Osteoblast (primary cell): Measurements from ENCODE around the gene CTNND2. TPM values are rescaled to one million over a fixed set of nuclear protein-coding genes. Genes with fewer than 3 reads are reported as not detected.

Experiments used
- DNase-seq: peaks from one replicate; pipeline ENCODE4 v3.0.0; 2011; ENCODE audit warnings: low spot score, mixed read lengths; ENCODE audit not compliant: insufficient read length; ENCODE audit errors: missing footprints
- H2AFZ ChIP-seq: 2 replicates; pipeline ENCODE4 v1.6.0; 2011; ENCODE audit warnings: mild to moderate bottlenecking, low read length
- H3K27ac ChIP-seq: 2 replicates; pipeline ENCODE4 v1.5.1; 2011; ENCODE audit warnings: mild to moderate bottlenecking, low read depth, low read length, moderate library complexity
- H3K27me3 ChIP-seq: 2 replicates; pipeline ENCODE4 v1.6.0; 2012; ENCODE audit warnings: mild to moderate bottlenecking, control low read depth, inconsistent platforms, low read length, moderate library complexity; ENCODE audit not compliant: insufficient read depth
- H3K36me3 ChIP-seq: 2 replicates; pipeline ENCODE4 v1.5.1; 2011; ENCODE audit warnings: mild to moderate bottlenecking, low read length, control low read depth, moderate library complexity; ENCODE audit not compliant: insufficient read depth
- H3K4me1 ChIP-seq: 2 replicates; pipeline ENCODE4 v1.5.1; 2011; ENCODE audit warnings: mild to moderate bottlenecking, low read length, control low read depth, moderate library complexity; ENCODE audit not compliant: insufficient read depth
- H3K4me2 ChIP-seq: 2 replicates; pipeline ENCODE4 v1.6.0; 2011; ENCODE audit warnings: mild to moderate bottlenecking, low read length; ENCODE audit not compliant: insufficient read depth
- H3K4me3 ChIP-seq: fragments of 200-600 bp; sonication (generic); 3 replicates; pipeline ENCODE4 v1.5.1; 2012; ENCODE audit warnings: mild to moderate bottlenecking, low read length, inconsistent platforms; ENCODE audit not compliant: insufficient read depth
- H3K79me2 ChIP-seq: 2 replicates; pipeline ENCODE4 v1.6.0; 2012; ENCODE audit warnings: mild to moderate bottlenecking, low read length, control low read depth, inconsistent platforms; ENCODE audit not compliant: insufficient read depth
- H3K9me3 ChIP-seq: 2 replicates; pipeline ENCODE4 v1.5.1; 2011; ENCODE audit warnings: low read depth, low read length, control low read depth
- H4K20me1 ChIP-seq: 2 replicates; pipeline ENCODE4 v1.6.0; 2012; ENCODE audit warnings: mild to moderate bottlenecking, low read length, control low read depth; ENCODE audit not compliant: insufficient read depth
- CTCF ChIP-seq: IDR thresholded peaks from 2 replicates; pipeline ENCODE4 v1.5.1; 2011; ENCODE audit warnings: mild to moderate bottlenecking, low read depth, low read length, moderate library complexity; ENCODE audit errors: extremely low read depth
- total RNA-seq: library from RNA; depleted of rRNA; stranded (reverse); fragments of >200 nt; gene quantifications from 2 replicates; pipeline ENCODE4 v1.2.3, GENCODE V29; 2012

The CTNND2 gene
- total RNA-seq, 1 donor: not detected

- DNase-seq: peak; percentile 73
Observed at GRCh38 chr5:11903614-11904264, 507 bp downstream of the CTNND2 start.

GRCh38 chr5:11903121-11903613 is 1.1 kb downstream of the CTNND2 start:
- DNase-seq: peak; percentile 57
- H3K4me2 ChIP-seq: no peak overlapping the region

More at GRCh38 chr5:11903614-11904264, 507 bp downstream of the CTNND2 start:
- H4K20me1 ChIP-seq: no peaks in the 10 kb centered on the region
- H3K27ac ChIP-seq: no peak overlapping the region
- no peak overlapping the region for H3K4me2 ChIP-seq
- no peak overlapping the region for H2AFZ ChIP-seq
- H3K4me3 ChIP-seq: no peak overlapping the region
- peaks cover 14% of the 10 kb centered on the region for H3K27me3 ChIP-seq
- H3K79me2 ChIP-seq: no peaks in the 10 kb centered on the region
- H3K9me3 ChIP-seq: no peaks in the 10 kb centered on the region
- H3K4me1 ChIP-seq: no peaks in the 10 kb centered on the region
- no peak for TF ChIP-seq CTCF
- H3K36me3 ChIP-seq: no peaks in the 10 kb centered on the region

GRCh38 chr5:11902201-11902619 is 2.0 kb downstream of the CTNND2 start:
- H3K36me3 ChIP-seq: no peaks in the 10 kb centered on the region
- H3K4me3 ChIP-seq: no peak overlapping the region
- H3K4me1 ChIP-seq: no peaks in the 10 kb centered on the region
- H3K9me3 ChIP-seq: no peaks in the 10 kb centered on the region
- H3K27me3 ChIP-seq: peaks cover 14% of the 10 kb centered on the region
- no peak for TF ChIP-seq CTCF
- H3K4me2 ChIP-seq: no peak overlapping the region
- H2AFZ ChIP-seq: no peak overlapping the region
- no peaks in the 10 kb centered on the region for H4K20me1 ChIP-seq
- H3K79me2 ChIP-seq: no peaks in the 10 kb centered on the region
- H3K27ac ChIP-seq: no peak overlapping the region
- no peak for DNase-seq

More at GRCh38 chr5:11903121-11903613, 1.1 kb downstream of the CTNND2 start:
- no peaks in the 10 kb centered on the region for H3K4me1 ChIP-seq
- no peak for TF ChIP-seq CTCF
- H3K4me3 ChIP-seq: no peak overlapping the region
- no peaks in the 10 kb centered on the region for H3K79me2 ChIP-seq
- H3K36me3 ChIP-seq: no peaks in the 10 kb centered on the region
- no peak overlapping the region for H2AFZ ChIP-seq
- no peaks in the 10 kb centered on the region for H4K20me1 ChIP-seq
- H3K27ac ChIP-seq: no peak overlapping the region
- H3K27me3 ChIP-seq: peaks cover 14% of the 10 kb centered on the region
- no peaks in the 10 kb centered on the region for H3K9me3 ChIP-seq

GRCh38 chr5:11898787-11899186 is 5.5 kb downstream of the CTNND2 start:
- Histone ChIP-seq H3K4me1 (no peaks in the 10 kb centered on the region), H2AFZ (no peak overlapping the region), H3K27ac (no peak overlapping the region), H3K36me3 (no peaks in the 10 kb centered on the region), H3K9me3 (no peaks in the 10 kb centered on the region), H4K20me1 (no peaks in the 10 kb centered on the region), H3K4me2 (no peak overlapping the region), H3K27me3 (peaks cover 9% of the 10 kb centered on the region), H3K4me3 (no peak overlapping the region), H3K79me2 (no peaks in the 10 kb centered on the region)
- TF ChIP-seq CTCF: no peak
- DNase-seq: no peak
